Left ventricle myocardium inferior (tissue), 1 donor: Measurements from ENCODE around the gene ACTG2. TPM values are rescaled to one million over a fixed set of nuclear protein-coding genes. Genes with fewer than 3 reads are reported as not detected.

Experiments used
- DNase-seq: peaks from one replicate; pipeline ENCODE4 v3.0.0-alpha.2; 2020
- H3K27ac ChIP-seq: fragments of 200-600 bp; replicated peaks from 2 replicates; pipeline ENCODE4 v1.8.0; 2021
- H3K27me3 ChIP-seq: fragments of 200-600 bp; 2 replicates; pipeline ENCODE4 v1.8.0; 2021; ENCODE audit warnings: low read depth
- H3K36me3 ChIP-seq: fragments of 200-600 bp; 2 replicates; pipeline ENCODE4 v1.8.0; 2021
- H3K4me1 ChIP-seq: fragments of 200-600 bp; 2 replicates; pipeline ENCODE4 v1.8.0; 2021
- H3K4me3 ChIP-seq: fragments of 200-600 bp; 2 replicates; pipeline ENCODE4 v1.8.0; 2021; ENCODE audit warnings: mild to moderate bottlenecking, moderate library complexity
- H3K9me3 ChIP-seq: fragments of 200-600 bp; replicated peaks from 2 replicates; pipeline ENCODE4 v1.8.0; 2021
- CTCF ChIP-seq: fragments of 200-600 bp; IDR thresholded peaks from 2 replicates; pipeline ENCODE4 v1.8.0; 2021; ENCODE audit warnings: antibody characterized with exemption, mild to moderate bottlenecking, borderline replicate concordance
- intact Hi-C: fragments of 100-400 bp; cut with micrococcal nuclease; formaldehyde crosslinking; loops from one replicate; pipeline ENCODE4 v1.11.0; 2022
- total RNA-seq: library from RNA; stranded (reverse); fragmentation: NEBNext Ultra II Directional; extraction: Animal tissue kit (Norgen Biotek cat#: 25700); gene quantifications from one replicate; pipeline ENCODE4 v1.2.1, GENCODE V29; 2021
- donor health status: DM: no; HTN: yes; CAD: no; lungs with severe emphysema.

ACTG2 gene
- total RNA-seq, 1 donor from 2014 or later: 1.6 TPM

- DNase-seq: no peak
- H3K36me3 ChIP-seq: no peaks in the 10 kb centered on the region
- intact Hi-C loops: no loop called here
- H3K4me1 ChIP-seq: peaks cover 19% of the 10 kb centered on the region
- TF ChIP-seq CTCF: no peak
- no peaks in the 10 kb centered on the region for H3K27me3 ChIP-seq
- H3K9me3 ChIP-seq: no peaks in the 10 kb centered on the region
- H3K4me3 ChIP-seq: no peak overlapping the region
- H3K27ac ChIP-seq: no peak overlapping the region
Measured at GRCh38 chr2:73969356-73969755, 76.5 kb downstream of the ACTG2 start.

Other genes starting within 250 kb of the ACTG2 start
- 30.6 TPM for gene TPRKB, start 155.7 kb upstream of the ACTG2 start, total RNA-seq
- 10.6 TPM for gene DUSP11, start 112.9 kb upstream of the ACTG2 start, total RNA-seq
- not detected for gene C2orf78, start 108.8 kb upstream of the ACTG2 start, total RNA-seq
- 35.5 TPM for gene STAMBP, start 64.0 kb upstream of the ACTG2 start, total RNA-seq
- gene DGUOK, start 33.9 kb downstream of the ACTG2 start, total RNA-seq: 21.9 TPM
- 2.3 TPM for gene TET3, start 91.9 kb downstream of the ACTG2 start, total RNA-seq